ENCODE measurements around the gene ELF5. TPM values are rescaled to one million over a fixed set of nuclear protein-coding genes. Genes with fewer than 3 reads are reported as not detected.

Gene ELF5
- total RNA-seq, 2 donors from 2014 or later = not detected

GRCh38 chr11:34466802-34467488 lies 46.6 kb downstream of the ELF5 start:
- Mint-ChIP-seq H3K27me3 (no peaks in the 10 kb centered on the region), H3K36me3 (ENCODE audit: low read depth) (peaks cover 79% of the 10 kb centered on the region), H3K4me3 (no peak overlapping the region), H3K4me1 (peaks cover 5% of the 10 kb centered on the region), H3K27ac (no peak overlapping the region), H3K9me3 (peaks cover 6% of the 10 kb centered on the region)
- no peak for ATAC-seq (replicated peaks)

- Mint-ChIP-seq H3K27me3 (no peaks in the 10 kb centered on the region), H3K4me3 (no peak overlapping the region), H3K4me1 (peaks cover 5% of the 10 kb centered on the region), H3K27ac (no peak overlapping the region), H3K9me3 (peaks cover 6% of the 10 kb centered on the region), H3K36me3 (ENCODE audit: low read depth) (peaks cover 78% of the 10 kb centered on the region)
- no peak for ATAC-seq (replicated peaks)
Measured at GRCh38 chr11:34464591-34465051, 49.0 kb downstream of the ELF5 start.

- peaks cover 5% of the 10 kb centered on the region for H3K4me1 Mint-ChIP-seq
- ATAC-seq (replicated peaks) = no peak
- H3K27me3 Mint-ChIP-seq = no peaks in the 10 kb centered on the region
- no peaks in the 10 kb centered on the region for H3K9me3 Mint-ChIP-seq
- no peak overlapping the region for H3K27ac Mint-ChIP-seq
- H3K4me3 Mint-ChIP-seq = no peak overlapping the region
- H3K36me3 Mint-ChIP-seq (ENCODE audit: low read depth) = peaks cover 85% of the 10 kb centered on the region
Measured at GRCh38 chr11:34461215-34461614, 52.4 kb downstream of the ELF5 start.

GRCh38 chr11:34460278-34460677 lies 53.3 kb downstream of the ELF5 start:
- Mint-ChIP-seq H3K36me3 (ENCODE audit: low read depth) (peaks cover 85% of the 10 kb centered on the region), H3K27ac (no peak overlapping the region), H3K4me3 (no peak overlapping the region), H3K9me3 (no peaks in the 10 kb centered on the region), H3K27me3 (no peaks in the 10 kb centered on the region), H3K4me1 (peaks cover 5% of the 10 kb centered on the region)
- no peak for ATAC-seq (replicated peaks)

- H3K4me1 Mint-ChIP-seq = peaks cover 1% of the 10 kb centered on the region
- no peak overlapping the region for H3K27ac Mint-ChIP-seq
- no peak for ATAC-seq (replicated peaks)
- no peaks in the 10 kb centered on the region for H3K9me3 Mint-ChIP-seq
- H3K36me3 Mint-ChIP-seq (ENCODE audit: low read depth) = peaks cover 86% of the 10 kb centered on the region
- H3K4me3 Mint-ChIP-seq = no peak overlapping the region
- H3K27me3 Mint-ChIP-seq = no peaks in the 10 kb centered on the region
Measured at GRCh38 chr11:34459507-34460162, 54.0 kb downstream of the ELF5 start.

GRCh38 chr11:34458525-34458924 lies 55.1 kb downstream of the ELF5 start:
- no peak overlapping the region for H3K4me3 Mint-ChIP-seq

GRCh38 chr11:34457607-34458006 lies 56.0 kb downstream of the ELF5 start:
- H3K9me3 Mint-ChIP-seq = no peaks in the 10 kb centered on the region
- no peak for ATAC-seq (replicated peaks)
- H3K27ac Mint-ChIP-seq = no peak overlapping the region

More at GRCh38 chr11:34458525-34458924, 55.1 kb downstream of the ELF5 start:
- Mint-ChIP-seq H3K27me3 (no peaks in the 10 kb centered on the region), H3K4me1 (no peaks in the 10 kb centered on the region), H3K36me3 (ENCODE audit: low read depth) (peaks cover 86% of the 10 kb centered on the region), H3K9me3 (no peaks in the 10 kb centered on the region), H3K27ac (no peak overlapping the region)
- ATAC-seq (replicated peaks) = no peak

GRCh38 chr11:34454308-34455032 lies 59.1 kb downstream of the ELF5 start:
- no peak overlapping the region for H3K27ac Mint-ChIP-seq
- H3K27me3 Mint-ChIP-seq = no peaks in the 10 kb centered on the region
- no peak for ATAC-seq (replicated peaks)
- no peaks in the 10 kb centered on the region for H3K4me1 Mint-ChIP-seq
- no peaks in the 10 kb centered on the region for H3K9me3 Mint-ChIP-seq
- peaks cover 86% of the 10 kb centered on the region for H3K36me3 Mint-ChIP-seq (ENCODE audit: low read depth)
- no peak overlapping the region for H3K4me3 Mint-ChIP-seq

More at GRCh38 chr11:34457607-34458006, 56.0 kb downstream of the ELF5 start:
- Mint-ChIP-seq H3K36me3 (ENCODE audit: low read depth) (peaks cover 86% of the 10 kb centered on the region), H3K27me3 (no peaks in the 10 kb centered on the region), H3K4me1 (no peaks in the 10 kb centered on the region), H3K4me3 (no peak overlapping the region)

- H3K4me1 Mint-ChIP-seq = peaks cover 11% of the 10 kb centered on the region
- no peak overlapping the region for H3K27ac Mint-ChIP-seq
- no peaks in the 10 kb centered on the region for H3K9me3 Mint-ChIP-seq
- no peaks in the 10 kb centered on the region for H3K27me3 Mint-ChIP-seq
- no peak for ATAC-seq (replicated peaks)
- H3K4me3 Mint-ChIP-seq = no peak overlapping the region
- H3K36me3 Mint-ChIP-seq (ENCODE audit: low read depth) = peaks cover 61% of the 10 kb centered on the region
Measured at GRCh38 chr11:34451053-34451452, 62.5 kb downstream of the ELF5 start.

- Mint-ChIP-seq H3K36me3 (ENCODE audit: low read depth) (peaks cover 41% of the 10 kb centered on the region), H3K4me3 (peak overlapping the region; percentile 26), H3K27me3 (no peaks in the 10 kb centered on the region), H3K27ac (peak overlapping the region; percentile 47), H3K4me1 (peaks cover 11% of the 10 kb centered on the region), H3K9me3 (no peaks in the 10 kb centered on the region)
- no peak for ATAC-seq (replicated peaks)
Measured at GRCh38 chr11:34449013-34449412, 64.6 kb downstream of the ELF5 start.

GRCh38 chr11:34448223-34448994 lies 65.2 kb downstream of the ELF5 start:
- peak overlapping the region; percentile 26 for H3K4me3 Mint-ChIP-seq
- H3K27ac Mint-ChIP-seq = peak overlapping the region; percentile 47
- H3K36me3 Mint-ChIP-seq (ENCODE audit: low read depth) = peaks cover 35% of the 10 kb centered on the region
- ATAC-seq (replicated peaks) = no peak
- H3K4me1 Mint-ChIP-seq = peaks cover 11% of the 10 kb centered on the region
- no peaks in the 10 kb centered on the region for H3K9me3 Mint-ChIP-seq
- H3K27me3 Mint-ChIP-seq = no peaks in the 10 kb centered on the region

GRCh38 chr11:34447044-34447443 lies 66.5 kb downstream of the ELF5 start:
- no peak for ATAC-seq (replicated peaks)
- H3K4me3 Mint-ChIP-seq = no peak overlapping the region
- H3K4me1 Mint-ChIP-seq = peaks cover 16% of the 10 kb centered on the region
- H3K27me3 Mint-ChIP-seq = no peaks in the 10 kb centered on the region
- H3K27ac Mint-ChIP-seq = no peak overlapping the region
- H3K9me3 Mint-ChIP-seq = no peaks in the 10 kb centered on the region
- peaks cover 24% of the 10 kb centered on the region for H3K36me3 Mint-ChIP-seq (ENCODE audit: low read depth)

- Mint-ChIP-seq H3K9me3 (no peaks in the 10 kb centered on the region), H3K36me3 (ENCODE audit: low read depth) (peaks cover 17% of the 10 kb centered on the region), H3K27me3 (no peaks in the 10 kb centered on the region), H3K4me1 (peaks cover 16% of the 10 kb centered on the region), H3K4me3 (no peak overlapping the region), H3K27ac (no peak overlapping the region)
- ATAC-seq (replicated peaks) = no peak
Measured at GRCh38 chr11:34446386-34446785, 67.2 kb downstream of the ELF5 start.

GRCh38 chr11:34445956-34446355 lies 67.6 kb downstream of the ELF5 start:
- no peak for ATAC-seq (replicated peaks)
- Mint-ChIP-seq H3K4me3 (no peak overlapping the region), H3K27me3 (no peaks in the 10 kb centered on the region), H3K27ac (no peak overlapping the region), H3K4me1 (peaks cover 16% of the 10 kb centered on the region), H3K36me3 (ENCODE audit: low read depth) (peaks cover 13% of the 10 kb centered on the region), H3K9me3 (no peaks in the 10 kb centered on the region)

Measured in activated T-helper 17 cell treated with anti-CD3 and anti-CD28 coated beads, Interleukin-2, amount 50 U/mL, for 72 hours (primary cell).